A549 (cell line): ENCODE data around the gene CFAP58.

ENCODE experiments used
- HDAC2 ChIP-seq: fragments of 200-600 bp; sonication (generic); IDR thresholded peaks from 2 replicates; pipeline ENCODE4 v1.6.1; 2016
- POLR2A ChIP-seq: IDR thresholded peaks from 2 replicates; pipeline ENCODE4 v1.6.1; 2012; ENCODE audit warnings: mild to moderate bottlenecking, low read length
- POLR2AphosphoS2 ChIP-seq: conservative IDR thresholded peaks from 2 replicates; pipeline ENCODE4 v1.6.1; 2012; ENCODE audit warnings: low read length, improper control_type of control experiment, inconsistent platforms
- RARB ChIP-seq: fragments of 250-450 bp; sonication (Bioruptor Pico); IDR thresholded peaks from 2 replicates; pipeline ENCODE4 v1.8.0; 2021; ENCODE audit warnings: mild to moderate bottlenecking, moderate library complexity
- ZC3H11A ChIP-seq: fragments of 450-650 bp; IDR thresholded peaks from 2 replicates; pipeline ENCODE4 v1.6.1; 2014; ENCODE audit warnings: antibody characterized with exemption, mild to moderate bottlenecking
- TF ChIP-seq, protein P1 (sequence below): fragments of >200 bp; sonication (Bioruptor Twin); formaldehyde crosslinking; IDR thresholded peaks from 3 replicates; pipeline ENCODE4 v1.5.1; 2016
- TF ChIP-seq, protein P2 (sequence below): fragments of >200 bp; sonication (Bioruptor Twin); formaldehyde crosslinking; IDR thresholded peaks from 3 replicates; pipeline ENCODE4 v1.6.1; 2016
- TF ChIP-seq, protein P3 (sequence below): fragments of 450-650 bp; IDR thresholded peaks from 2 replicates; pipeline ENCODE4 v1.6.1; 2014; ENCODE audit warnings: antibody characterized with exemption
- TF ChIP-seq, protein P4 (sequence below): IDR thresholded peaks from 2 replicates; pipeline ENCODE4 v1.6.1; 2012

DNA sequence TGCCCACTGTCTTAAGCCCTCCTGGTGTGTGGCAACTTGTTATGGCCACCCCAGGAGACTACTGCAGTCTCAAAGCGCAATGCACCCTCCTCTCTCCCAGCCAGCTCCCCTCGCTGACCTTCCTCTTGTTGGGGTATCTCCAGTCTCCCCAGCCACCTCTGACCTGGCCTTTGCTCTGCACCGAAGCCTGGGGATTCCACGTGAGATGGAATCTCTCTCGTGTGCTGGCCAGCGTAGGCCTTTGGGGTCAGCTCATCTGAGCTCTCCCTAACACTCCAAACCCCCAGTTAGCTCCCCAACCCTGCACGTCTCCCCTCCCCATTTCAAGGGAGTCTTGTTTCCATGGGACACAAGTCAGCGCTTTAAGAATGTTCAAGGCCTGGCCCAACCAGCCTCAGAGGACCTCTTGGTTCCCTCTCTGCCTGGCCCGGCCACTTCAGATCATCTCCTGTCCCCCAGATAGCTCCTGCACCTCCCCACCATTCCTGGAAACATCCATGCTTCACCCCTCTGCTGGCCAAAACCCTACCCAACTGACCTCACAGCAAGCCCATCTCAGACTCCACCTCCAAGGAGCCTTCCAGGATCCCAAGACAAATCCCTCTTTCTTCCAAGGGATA, 26.5 kb upstream of the CFAP58 start:
- no peak for TF ChIP-seq POLR2A
- no peak for TF ChIP-seq HDAC2
- no peak for TF ChIP-seq RARB (CRISPR knock-in tag)
- no peak for TF ChIP-seq ZC3H11A
- TF ChIP-seq, protein P1, sequence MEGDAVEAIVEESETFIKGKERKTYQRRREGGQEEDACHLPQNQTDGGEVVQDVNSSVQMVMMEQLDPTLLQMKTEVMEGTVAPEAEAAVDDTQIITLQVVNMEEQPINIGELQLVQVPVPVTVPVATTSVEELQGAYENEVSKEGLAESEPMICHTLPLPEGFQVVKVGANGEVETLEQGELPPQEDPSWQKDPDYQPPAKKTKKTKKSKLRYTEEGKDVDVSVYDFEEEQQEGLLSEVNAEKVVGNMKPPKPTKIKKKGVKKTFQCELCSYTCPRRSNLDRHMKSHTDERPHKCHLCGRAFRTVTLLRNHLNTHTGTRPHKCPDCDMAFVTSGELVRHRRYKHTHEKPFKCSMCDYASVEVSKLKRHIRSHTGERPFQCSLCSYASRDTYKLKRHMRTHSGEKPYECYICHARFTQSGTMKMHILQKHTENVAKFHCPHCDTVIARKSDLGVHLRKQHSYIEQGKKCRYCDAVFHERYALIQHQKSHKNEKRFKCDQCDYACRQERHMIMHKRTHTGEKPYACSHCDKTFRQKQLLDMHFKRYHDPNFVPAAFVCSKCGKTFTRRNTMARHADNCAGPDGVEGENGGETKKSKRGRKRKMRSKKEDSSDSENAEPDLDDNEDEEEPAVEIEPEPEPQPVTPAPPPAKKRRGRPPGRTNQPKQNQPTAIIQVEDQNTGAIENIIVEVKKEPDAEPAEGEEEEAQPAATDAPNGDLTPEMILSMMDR = no peak
- TF ChIP-seq POLR2AphosphoS2 = no peak
- TF ChIP-seq, protein P2, sequence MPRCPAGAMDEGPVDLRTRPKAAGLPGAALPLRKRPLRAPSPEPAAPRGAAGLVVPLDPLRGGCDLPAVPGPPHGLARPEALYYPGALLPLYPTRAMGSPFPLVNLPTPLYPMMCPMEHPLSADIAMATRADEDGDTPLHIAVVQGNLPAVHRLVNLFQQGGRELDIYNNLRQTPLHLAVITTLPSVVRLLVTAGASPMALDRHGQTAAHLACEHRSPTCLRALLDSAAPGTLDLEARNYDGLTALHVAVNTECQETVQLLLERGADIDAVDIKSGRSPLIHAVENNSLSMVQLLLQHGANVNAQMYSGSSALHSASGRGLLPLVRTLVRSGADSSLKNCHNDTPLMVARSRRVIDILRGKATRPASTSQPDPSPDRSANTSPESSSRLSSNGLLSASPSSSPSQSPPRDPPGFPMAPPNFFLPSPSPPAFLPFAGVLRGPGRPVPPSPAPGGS = no peak
- TF ChIP-seq, protein P3, sequence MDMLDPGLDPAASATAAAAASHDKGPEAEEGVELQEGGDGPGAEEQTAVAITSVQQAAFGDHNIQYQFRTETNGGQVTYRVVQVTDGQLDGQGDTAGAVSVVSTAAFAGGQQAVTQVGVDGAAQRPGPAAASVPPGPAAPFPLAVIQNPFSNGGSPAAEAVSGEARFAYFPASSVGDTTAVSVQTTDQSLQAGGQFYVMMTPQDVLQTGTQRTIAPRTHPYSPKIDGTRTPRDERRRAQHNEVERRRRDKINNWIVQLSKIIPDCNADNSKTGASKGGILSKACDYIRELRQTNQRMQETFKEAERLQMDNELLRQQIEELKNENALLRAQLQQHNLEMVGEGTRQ = no peak
- TF ChIP-seq, protein P4, sequence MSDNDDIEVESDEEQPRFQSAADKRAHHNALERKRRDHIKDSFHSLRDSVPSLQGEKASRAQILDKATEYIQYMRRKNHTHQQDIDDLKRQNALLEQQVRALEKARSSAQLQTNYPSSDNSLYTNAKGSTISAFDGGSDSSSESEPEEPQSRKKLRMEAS = no peak
